H9 (cell line): ENCODE measurements around the gene PRRX2. TPM values are rescaled to one million over a fixed set of nuclear protein-coding genes. Genes with fewer than 3 reads are reported as not detected.

Source experiments
- DNase-seq: peaks from one replicate; pipeline ENCODE4 v3.0.0-alpha.2; 2017
- H2AFZ ChIP-seq: one replicate; pipeline ENCODE4 v1.6.1; 2013; ENCODE audit warnings: mild to moderate bottlenecking, low read length, control low read depth, moderate library complexity
- H2AK5ac ChIP-seq: 2 replicates; pipeline ENCODE4 v1.6.1; 2013; ENCODE audit warnings: low read length, control low read depth, mixed read lengths; ENCODE audit not compliant: insufficient read length
- H2BK120ac ChIP-seq: one replicate; pipeline ENCODE4 v1.6.1; 2013; ENCODE audit warnings: low read depth, mild to moderate bottlenecking, low read length, control low read depth, inconsistent platforms; ENCODE audit not compliant: poor library complexity, severe bottlenecking
- H2BK12ac ChIP-seq: 2 replicates; pipeline ENCODE4 v1.6.1; 2013; ENCODE audit warnings: low read length, control low read depth, mixed read lengths, low read depth; ENCODE audit not compliant: insufficient read length
- H2BK15ac ChIP-seq: 2 replicates; pipeline ENCODE4 v1.6.1; 2013; ENCODE audit warnings: low read depth, low read length, control low read depth
- H2BK20ac ChIP-seq: one replicate; pipeline ENCODE4 v1.6.1; 2013; ENCODE audit warnings: low read depth, mild to moderate bottlenecking, low read length, control low read depth, inconsistent platforms; ENCODE audit not compliant: poor library complexity, severe bottlenecking
- H2BK5ac ChIP-seq: 2 replicates; pipeline ENCODE4 v1.6.1; 2013; ENCODE audit warnings: low read length, control low read depth, mixed read lengths; ENCODE audit not compliant: insufficient read length
- H3K14ac ChIP-seq: 2 replicates; pipeline ENCODE4 v1.6.1; 2013; ENCODE audit warnings: low read length, control low read depth; ENCODE audit not compliant: insufficient read depth
- H3K18ac ChIP-seq: 2 replicates; pipeline ENCODE4 v1.6.1; 2013; ENCODE audit warnings: low read depth, mild to moderate bottlenecking, mixed read lengths, low read length, control low read depth; ENCODE audit not compliant: insufficient read length
- H3K23ac ChIP-seq: 2 replicates; pipeline ENCODE4 v1.6.1; 2013; ENCODE audit warnings: low read length, control low read depth, mixed read lengths, low read depth; ENCODE audit not compliant: insufficient read length
- H3K23me2 ChIP-seq: 2 replicates; pipeline ENCODE4 v1.6.1; 2013; ENCODE audit warnings: low read depth, mild to moderate bottlenecking, mixed read lengths, low read length, control low read depth; ENCODE audit not compliant: insufficient read length, poor library complexity, severe bottlenecking
- H3K27ac ChIP-seq: 2 replicates; pipeline ENCODE4 v1.5.1; 2013; ENCODE audit warnings: low read length, control low read depth, mixed read lengths, low read depth; ENCODE audit not compliant: insufficient read length
- H3K27me3 ChIP-seq: 2 replicates; pipeline ENCODE4 v1.6.1; 2013; ENCODE audit warnings: low read length, control low read depth, inconsistent platforms; ENCODE audit not compliant: insufficient read depth
- H3K4ac ChIP-seq: 2 replicates; pipeline ENCODE4 v1.6.1; 2013; ENCODE audit warnings: low read depth, mild to moderate bottlenecking, control low read depth, inconsistent platforms, low read length, moderate library complexity
- H3K4me1 ChIP-seq: 2 replicates; pipeline ENCODE4 v1.6.1; 2013; ENCODE audit warnings: low read length, control low read depth, inconsistent platforms; ENCODE audit not compliant: insufficient read depth
- H3K4me2 ChIP-seq: 2 replicates; pipeline ENCODE4 v1.6.1; 2013; ENCODE audit warnings: low read length, control low read depth, mixed read lengths; ENCODE audit not compliant: insufficient read length, insufficient read depth
- H3K56ac ChIP-seq: 2 replicates; pipeline ENCODE4 v1.6.1; 2013; ENCODE audit warnings: low read depth, mild to moderate bottlenecking, mixed read lengths, low read length, control low read depth; ENCODE audit not compliant: insufficient read length
- H3K79me1 ChIP-seq: 2 replicates; pipeline ENCODE4 v1.6.1; 2013; ENCODE audit warnings: low read depth, mild to moderate bottlenecking, moderate library complexity, low read length, control low read depth, inconsistent platforms; ENCODE audit not compliant: insufficient read depth, poor library complexity, severe bottlenecking
- H3K79me2 ChIP-seq: 2 replicates; pipeline ENCODE4 v1.6.1; 2013; ENCODE audit warnings: low read length, control low read depth, inconsistent platforms; ENCODE audit not compliant: insufficient read depth
- H3K9ac ChIP-seq: 2 replicates; pipeline ENCODE4 v1.6.1; 2013; ENCODE audit warnings: low read length, control low read depth, mixed read lengths; ENCODE audit not compliant: insufficient read length; ENCODE audit errors: extremely low read depth
- H3K9me3 ChIP-seq: one replicate; pipeline ENCODE4 v1.6.1; 2013; ENCODE audit warnings: low read depth, low read length, inconsistent platforms; ENCODE audit not compliant: control insufficient read depth
- H3T11ph ChIP-seq: one replicate; pipeline ENCODE4 v1.6.1; 2013; ENCODE audit warnings: mild to moderate bottlenecking, low read length, control low read depth, inconsistent platforms
- H4K20me1 ChIP-seq: one replicate; pipeline ENCODE4 v1.6.1; 2013; ENCODE audit not compliant: control insufficient read depth, insufficient read length, insufficient read depth
- H4K5ac ChIP-seq: 2 replicates; pipeline ENCODE4 v1.6.1; 2013; ENCODE audit warnings: low read depth, mild to moderate bottlenecking, mixed read lengths, low read length, control low read depth; ENCODE audit not compliant: insufficient read length
- H4K8ac ChIP-seq: replicated peaks from 2 replicates; pipeline ENCODE4 v1.6.1; 2013; ENCODE audit warnings: low read length, control low read depth, mixed read lengths, low read depth; ENCODE audit not compliant: insufficient read length
- H4K91ac ChIP-seq: 2 replicates; pipeline ENCODE4 v1.6.1; 2013; ENCODE audit warnings: low read depth, mild to moderate bottlenecking, moderate library complexity, mixed read lengths, low read length, control low read depth; ENCODE audit not compliant: insufficient read length
- H3K27ac Mint-ChIP-seq, 3 experiments: 2 replicates in 2 of 3; 3 replicates in 1 of 3; pipeline ENCODE4 v1.8.0; 2020 to 2021; ENCODE audit warnings: mixed read lengths in 3 of 3, mild to moderate bottlenecking in 1 of 3, moderate library complexity in 1 of 3
- H3K27me3 Mint-ChIP-seq: 2 replicates; pipeline ENCODE4 v1.8.0; 2021; ENCODE audit warnings: low read depth, mild to moderate bottlenecking, moderate library complexity, mixed read lengths
- H3K36me3 Mint-ChIP-seq, 3 experiments: 2 replicates in 2 of 3; 3 replicates in 1 of 3; pipeline ENCODE4 v1.8.0; 2020 to 2021; ENCODE audit warnings: low read depth in 3 of 3, mixed read lengths in 3 of 3; ENCODE audit not compliant: insufficient read depth in 1 of 3
- H3K4me1 Mint-ChIP-seq, 2 experiments: 2 replicates each; pipeline ENCODE4 v1.8.0; 2020; ENCODE audit warnings: mixed read lengths in 2 of 2
- H3K4me3 Mint-ChIP-seq, 2 experiments: 2 replicates in 1 of 2; 3 replicates in 1 of 2; pipeline ENCODE4 v1.8.0; 2020 to 2021; ENCODE audit warnings: mild to moderate bottlenecking in 2 of 2, mixed read lengths in 2 of 2, moderate library complexity in 1 of 2
- H3K9me3 Mint-ChIP-seq, 2 experiments: 2 replicates in 1 of 2; 3 replicates in 1 of 2; pipeline ENCODE4 v1.8.0; 2020; ENCODE audit warnings: mild to moderate bottlenecking in 2 of 2, mixed read lengths in 2 of 2, moderate library complexity in 1 of 2
- WGBS: extraction: QIAGEN DNeasy Blood & Tissue Kit; methylation state at CpG from one replicate; pipeline ENCODE4 v1.1.7; 2013; ENCODE audit warnings: missing lambda C conversion rate, low lambda C conversion rate, mixed read lengths; ENCODE audit not compliant: insufficient read length; ENCODE audit errors: extremely low coverage; 5-methylcytosine and 5-hydroxymethylcytosine counted together
- total RNA-seq: library from RNA; stranded (reverse); gene quantifications from 2 replicates; pipeline ENCODE4 v1.2.1, GENCODE V29; 2021
- TF ChIP-seq, protein P1 (sequence below): fragments of 200-600 bp; sonication (generic); conservative IDR thresholded peaks from 3 replicates; pipeline ENCODE4 v1.8.0; 2021; ENCODE audit warnings: antibody characterized with exemption, mild to moderate bottlenecking

Gene PRRX2
- total RNA-seq, 1 experiment from 2014 or later = 3.9 TPM

- Mint-ChIP-seq H3K4me3 (no peak overlapping the region), H3K27me3 (peaks cover 33% of the 10 kb centered on the region), H3K9me3 (no peaks in the 10 kb centered on the region), H3K4me1 (peaks cover 9 to 26% of the 10 kb centered on the region in 2 experiments), H3K36me3 (no peaks in the 10 kb centered on the region; a peak in 1 of 7 replicates), H3K27ac (no peak overlapping the region)
- H2BK20ac ChIP-seq = no peak overlapping the region
- no peak for DNase-seq
- no peak overlapping the region for H3K56ac ChIP-seq
- no peak overlapping the region for H3K14ac ChIP-seq
- H3T11ph ChIP-seq = no peak overlapping the region
- no peaks in the 10 kb centered on the region for H3K79me1 ChIP-seq
- peaks cover 6% of the 10 kb centered on the region for H3K23me2 ChIP-seq
- no peaks in the 10 kb centered on the region for H4K20me1 ChIP-seq
- H4K8ac ChIP-seq = no peak overlapping the region
- no peak overlapping the region for H2BK12ac ChIP-seq
- no peak overlapping the region for H2AFZ ChIP-seq
- H3K23ac ChIP-seq = no peak overlapping the region
- no peak overlapping the region for H3K4me2 ChIP-seq
- H3K79me2 ChIP-seq = no peaks in the 10 kb centered on the region
- no peak overlapping the region for H2AK5ac ChIP-seq
- no peak overlapping the region for H2BK120ac ChIP-seq
- no peak overlapping the region for H2BK5ac ChIP-seq
- no CpG with 5 or more reads among the region's 5 CpGs for WGBS
- TF ChIP-seq, protein P1, sequence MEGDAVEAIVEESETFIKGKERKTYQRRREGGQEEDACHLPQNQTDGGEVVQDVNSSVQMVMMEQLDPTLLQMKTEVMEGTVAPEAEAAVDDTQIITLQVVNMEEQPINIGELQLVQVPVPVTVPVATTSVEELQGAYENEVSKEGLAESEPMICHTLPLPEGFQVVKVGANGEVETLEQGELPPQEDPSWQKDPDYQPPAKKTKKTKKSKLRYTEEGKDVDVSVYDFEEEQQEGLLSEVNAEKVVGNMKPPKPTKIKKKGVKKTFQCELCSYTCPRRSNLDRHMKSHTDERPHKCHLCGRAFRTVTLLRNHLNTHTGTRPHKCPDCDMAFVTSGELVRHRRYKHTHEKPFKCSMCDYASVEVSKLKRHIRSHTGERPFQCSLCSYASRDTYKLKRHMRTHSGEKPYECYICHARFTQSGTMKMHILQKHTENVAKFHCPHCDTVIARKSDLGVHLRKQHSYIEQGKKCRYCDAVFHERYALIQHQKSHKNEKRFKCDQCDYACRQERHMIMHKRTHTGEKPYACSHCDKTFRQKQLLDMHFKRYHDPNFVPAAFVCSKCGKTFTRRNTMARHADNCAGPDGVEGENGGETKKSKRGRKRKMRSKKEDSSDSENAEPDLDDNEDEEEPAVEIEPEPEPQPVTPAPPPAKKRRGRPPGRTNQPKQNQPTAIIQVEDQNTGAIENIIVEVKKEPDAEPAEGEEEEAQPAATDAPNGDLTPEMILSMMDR = no peak
- H3K9me3 ChIP-seq = no peaks in the 10 kb centered on the region
- no peaks in the 10 kb centered on the region for H3K4me1 ChIP-seq
- no peak overlapping the region for H4K5ac ChIP-seq
- no peak overlapping the region for H3K18ac ChIP-seq
- no peaks in the 10 kb centered on the region for H3K27me3 ChIP-seq
- H3K4ac ChIP-seq = no peak overlapping the region
- no peak overlapping the region for H2BK15ac ChIP-seq
- no peak overlapping the region for H3K27ac ChIP-seq
- H4K91ac ChIP-seq = no peak overlapping the region
- H3K9ac ChIP-seq = no peak overlapping the region
These were observed 27.1 kb downstream of the PRRX2 start for GRCh38 chr9:129692534-129692933.
